HG02759 (cell line): ENCODE data around the gene NPPB.
"Not testable (repeated sequence)": the region's sequence is repeated elsewhere in the genome, so short reads cannot be mapped to it uniquely, and the experiment has no call there.

ENCODE experiments used
- ATAC-seq: cut with Tn5 transposase; IDR thresholded peaks from one replicate; pipeline ENCODE4 v1.9.1; 2021; ENCODE audit warnings: mild to moderate bottlenecking, moderate library complexity; ENCODE audit not compliant: unreplicated experiment

NPPB gene

DNA sequence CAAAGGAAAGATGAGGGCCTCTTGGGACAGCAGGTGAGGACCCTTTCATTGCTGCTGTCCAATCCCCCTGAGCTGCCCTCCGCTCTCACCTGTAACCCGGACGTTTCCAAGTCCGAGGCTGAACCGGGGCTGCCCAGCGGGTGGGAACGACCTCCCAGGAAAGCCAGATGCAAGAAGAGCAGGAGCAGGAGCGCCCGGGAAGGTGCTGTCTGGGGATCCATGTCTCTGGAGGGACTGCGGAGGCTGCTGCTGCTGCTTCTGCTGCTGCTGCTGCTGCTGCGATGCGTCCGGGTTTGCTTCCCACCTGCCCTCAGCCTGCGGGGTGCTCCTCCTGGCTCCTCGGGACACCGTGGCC, at the start of gene NPPB:
Gene NPPB (minus strand): TSS at position 333 of the 355 bp plus-strand sequence. CDS start 112 bp downstream, at position 221.
- ATAC-seq, result no peak

DNA sequence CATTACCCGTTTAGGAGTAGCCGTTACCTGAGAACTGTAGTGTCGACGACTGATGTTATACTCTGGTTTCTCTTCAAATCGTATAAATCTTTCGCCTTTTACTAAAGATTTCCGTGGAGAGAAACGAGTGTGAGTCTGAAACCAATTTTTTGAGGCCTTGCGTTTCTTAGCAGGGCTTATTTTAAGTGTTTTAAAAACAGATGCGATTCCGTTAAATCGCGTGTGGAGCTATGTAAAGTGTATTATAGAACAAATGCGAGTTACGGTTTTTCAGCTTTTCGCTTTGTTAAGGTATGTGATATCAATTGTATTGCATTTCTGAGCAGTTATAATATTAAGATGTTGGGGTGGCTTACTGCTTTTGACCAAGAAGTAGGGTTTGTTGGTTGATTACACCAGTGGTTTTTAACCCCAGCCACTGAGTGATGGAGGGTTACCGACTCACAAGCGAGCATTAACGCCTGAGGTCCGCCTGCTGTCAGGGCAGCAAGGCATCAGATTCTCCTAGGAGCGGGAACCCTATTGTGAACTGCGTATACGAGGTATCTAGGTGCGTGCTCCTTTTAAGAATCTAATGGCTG, 49.4 kb upstream of the NPPB start:
- peak; percentile 57 for ATAC-seq

DNA sequence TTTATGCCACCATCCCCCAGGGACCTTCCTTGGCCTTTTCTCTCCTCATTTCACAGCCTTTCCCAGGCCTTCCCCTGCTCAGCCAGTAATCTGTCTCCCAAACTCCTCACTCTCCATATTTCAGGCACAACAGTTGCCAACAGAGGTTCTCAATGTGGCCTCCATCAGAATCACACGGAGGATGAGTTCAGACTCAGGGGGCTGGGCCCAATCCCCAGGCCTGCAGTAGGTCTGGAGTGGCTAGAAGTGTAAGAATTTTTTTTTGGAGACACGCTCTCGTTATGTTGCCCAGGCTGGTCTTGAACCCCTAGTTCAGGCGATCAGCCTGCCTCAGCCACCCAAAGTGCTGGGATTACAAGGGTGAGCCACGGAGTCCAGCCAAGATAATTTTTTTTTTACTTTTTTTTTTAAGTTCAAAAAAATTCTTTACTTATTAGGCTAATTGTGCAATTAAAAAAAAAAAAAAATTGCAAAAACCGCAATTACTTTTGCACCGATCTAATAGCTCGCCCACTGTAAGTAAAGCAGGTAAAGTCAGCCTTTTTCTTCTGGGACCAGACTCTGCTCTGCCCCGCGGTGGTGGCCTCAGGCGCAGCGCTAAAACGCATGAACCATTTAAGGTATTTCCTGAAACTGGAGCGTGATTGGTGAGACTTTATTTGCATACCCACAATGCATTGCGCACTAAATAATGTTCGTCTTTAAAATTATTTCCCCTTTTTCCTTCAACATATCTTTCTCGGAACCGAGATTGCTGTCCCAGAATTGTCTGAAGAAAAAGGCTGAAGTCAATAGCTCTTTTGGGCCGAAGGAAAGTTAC, 48.7 kb upstream of the NPPB start:
- peak; percentile 42 for ATAC-seq

DNA sequence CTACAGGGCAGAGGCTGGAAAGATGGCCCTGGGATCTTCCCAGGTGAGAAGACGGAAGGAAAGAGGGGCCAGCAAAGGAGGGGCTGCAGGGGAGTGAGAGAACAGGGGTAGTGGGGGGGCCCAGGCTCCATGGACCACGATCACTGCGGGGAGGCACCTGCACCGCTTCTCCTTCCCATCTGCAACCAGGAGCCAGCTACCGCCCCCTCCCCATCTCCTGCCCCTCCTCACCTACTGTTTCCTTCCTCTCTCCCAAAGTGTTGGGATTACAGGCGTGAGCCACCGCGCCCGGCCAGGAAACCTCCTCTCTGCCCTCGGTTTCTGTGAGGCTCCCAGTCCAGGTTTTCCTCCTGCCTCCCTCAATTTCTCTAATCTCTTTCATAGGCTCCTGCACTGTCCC, 48.1 kb upstream of the NPPB start:
- ATAC-seq, result no peak

DNA sequence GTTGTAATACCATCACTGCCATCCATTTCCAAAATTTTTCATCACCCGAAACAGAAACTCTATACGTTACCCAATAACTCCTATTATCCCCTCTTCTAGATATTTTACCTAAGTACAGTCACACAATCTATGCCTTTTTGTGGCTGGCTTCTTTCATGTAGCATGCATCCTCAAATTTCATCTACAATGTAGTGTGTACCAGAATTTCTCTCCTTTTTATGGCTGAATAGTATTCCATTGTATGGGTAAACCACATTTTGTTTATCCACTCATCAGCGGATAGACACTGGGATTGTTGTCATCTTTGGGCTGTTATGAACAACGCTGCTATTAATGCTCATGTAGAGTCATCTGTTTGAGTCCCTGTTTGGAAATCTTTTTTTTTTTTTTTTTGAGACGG, 46.2 kb upstream of the NPPB start:
- ATAC-seq, result no peak

DNA sequence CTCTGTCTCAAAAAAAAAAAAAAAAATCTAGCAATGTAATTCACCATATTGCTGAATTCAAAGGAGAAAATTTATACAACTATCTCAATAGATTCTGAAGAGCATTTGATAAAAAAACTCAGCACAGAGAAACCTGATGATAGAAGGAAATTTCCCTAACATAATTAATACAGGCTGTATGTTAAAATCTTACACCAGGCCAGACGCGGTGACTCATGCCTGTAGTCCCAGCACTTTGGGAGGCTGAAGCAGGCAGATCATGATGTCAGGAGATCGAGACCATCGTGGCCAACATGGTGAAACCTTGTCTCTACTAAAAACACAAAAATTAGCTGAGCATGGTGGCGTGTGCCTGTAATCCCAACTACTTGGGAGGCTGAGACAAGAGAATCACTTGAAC, 45.4 kb upstream of the NPPB start:
- ATAC-seq, result not testable (repeated sequence)

DNA sequence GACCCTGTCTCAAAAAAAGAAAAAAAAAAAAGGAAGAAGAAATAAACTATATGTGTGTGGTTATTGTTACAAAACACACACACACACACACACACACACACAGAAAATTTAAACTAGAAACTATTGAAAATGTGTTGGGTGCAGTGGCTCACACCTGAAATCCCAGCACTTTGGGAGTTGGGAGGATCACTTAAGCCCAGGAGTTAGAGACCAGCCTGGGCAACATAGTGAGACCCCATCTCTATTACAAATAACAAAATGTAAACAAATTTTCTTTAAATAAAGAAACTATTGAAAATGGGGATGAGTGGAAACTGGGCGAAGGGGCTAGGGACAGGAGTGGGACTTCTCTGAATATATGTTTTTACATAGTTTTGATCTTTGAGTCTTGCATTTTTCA, 44.5 kb upstream of the NPPB start:
- no peak for ATAC-seq

DNA sequence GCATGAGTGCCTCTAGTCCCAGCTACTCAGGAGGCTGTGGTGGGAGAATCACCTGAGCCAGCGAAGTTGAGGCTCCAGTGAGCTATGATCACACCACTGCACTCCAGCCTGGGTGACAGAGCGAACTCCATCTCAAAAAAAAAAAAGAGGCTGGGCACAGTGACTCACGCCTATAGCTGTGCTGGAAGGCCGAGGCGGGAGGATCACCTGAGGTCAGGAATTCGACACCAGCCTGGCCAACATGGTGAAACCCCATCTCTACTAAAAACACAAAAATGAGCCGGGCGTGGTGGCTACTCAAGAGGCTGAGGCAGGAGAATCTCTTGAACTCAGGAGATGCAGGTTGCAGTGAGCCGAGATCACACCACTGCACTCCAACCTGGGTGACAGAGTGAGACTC, 42.7 kb upstream of the NPPB start:
- not testable (repeated sequence) for ATAC-seq

DNA sequence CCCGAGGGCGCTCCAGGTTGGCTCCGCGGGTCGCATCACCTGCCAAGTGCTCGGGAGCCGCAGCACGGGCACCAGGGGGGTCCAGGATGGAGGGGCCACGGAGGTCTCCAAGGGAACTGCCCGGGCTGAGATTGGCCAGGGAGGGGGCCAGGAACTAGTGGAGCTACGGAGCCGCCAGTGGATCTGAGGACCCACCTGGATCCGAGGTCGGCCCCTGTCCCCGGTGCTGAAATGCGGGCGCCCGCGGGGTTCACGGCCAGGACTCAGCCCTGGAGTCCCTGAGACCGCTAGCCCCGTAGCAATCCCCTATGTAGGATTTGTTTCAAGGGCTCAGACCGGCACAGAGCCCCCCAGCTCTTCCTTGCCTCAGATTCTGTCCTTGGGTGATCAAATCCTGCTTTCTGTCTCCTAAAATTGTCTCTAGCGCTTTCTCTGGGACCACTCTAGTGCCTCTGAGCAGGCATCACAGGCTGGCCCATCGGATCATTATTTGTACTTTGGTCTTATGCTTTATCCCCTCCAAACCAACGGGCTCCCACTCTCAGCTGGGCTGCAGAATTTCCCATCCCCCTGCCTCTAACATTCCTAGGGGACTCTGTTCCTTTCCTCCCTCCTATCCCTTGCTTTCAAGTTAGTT, 40.2 kb upstream of the NPPB start:
- no peak for ATAC-seq

DNA sequence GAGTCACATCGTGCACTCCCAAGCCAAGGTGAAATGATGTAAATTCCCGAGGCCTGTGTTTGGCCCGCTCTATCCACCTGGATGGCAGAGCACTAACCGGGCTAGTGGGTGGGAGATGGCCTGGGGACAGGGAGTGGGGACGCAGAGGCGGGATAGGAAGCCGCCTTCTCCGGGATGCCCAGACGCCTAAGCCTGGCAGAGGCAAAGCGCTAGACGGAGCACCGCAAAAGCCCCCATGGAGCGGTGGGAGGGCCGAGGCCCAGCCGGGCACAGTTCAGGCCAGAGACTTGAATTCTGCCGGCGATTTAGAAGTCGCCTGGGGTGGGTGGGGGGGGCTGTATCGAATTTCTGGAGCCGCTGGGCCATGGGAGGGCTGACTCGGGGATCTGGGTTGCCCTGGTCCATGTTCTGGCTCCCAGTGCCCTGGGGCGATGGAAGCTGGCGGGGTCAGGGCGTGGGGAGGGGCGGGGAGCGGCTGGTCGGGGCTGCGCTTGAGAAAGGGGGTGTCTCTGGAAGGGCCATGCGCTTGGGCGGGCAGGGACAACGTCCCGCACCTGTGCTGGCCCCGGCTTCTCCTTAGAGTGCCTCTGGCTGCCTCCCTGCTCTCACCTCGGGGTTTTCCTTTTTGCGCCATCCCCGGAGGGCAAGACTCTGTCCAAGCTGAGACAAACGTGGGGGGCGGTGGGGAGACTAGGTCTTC, 39.5 kb upstream of the NPPB start:
- ATAC-seq, result no peak

DNA sequence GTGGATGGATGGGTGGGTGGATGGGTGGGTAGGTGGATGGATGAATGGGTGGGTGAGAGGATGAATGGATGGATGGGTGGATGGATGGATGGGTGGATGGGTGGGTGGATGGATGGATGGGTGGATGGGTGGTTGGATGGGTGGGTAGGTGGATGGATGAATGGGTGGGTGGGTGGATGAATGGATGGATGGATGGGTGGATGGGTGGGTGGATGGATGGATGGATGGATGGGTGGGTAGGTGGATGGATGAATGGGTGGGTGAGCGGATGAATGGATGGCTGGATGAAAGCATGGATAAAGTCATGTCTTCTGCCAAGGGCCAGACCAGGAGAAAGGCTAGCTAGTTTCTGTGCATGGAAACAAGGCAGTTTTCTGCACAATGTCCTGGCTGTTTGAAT, 35.8 kb upstream of the NPPB start:
- not testable (repeated sequence) for ATAC-seq

DNA sequence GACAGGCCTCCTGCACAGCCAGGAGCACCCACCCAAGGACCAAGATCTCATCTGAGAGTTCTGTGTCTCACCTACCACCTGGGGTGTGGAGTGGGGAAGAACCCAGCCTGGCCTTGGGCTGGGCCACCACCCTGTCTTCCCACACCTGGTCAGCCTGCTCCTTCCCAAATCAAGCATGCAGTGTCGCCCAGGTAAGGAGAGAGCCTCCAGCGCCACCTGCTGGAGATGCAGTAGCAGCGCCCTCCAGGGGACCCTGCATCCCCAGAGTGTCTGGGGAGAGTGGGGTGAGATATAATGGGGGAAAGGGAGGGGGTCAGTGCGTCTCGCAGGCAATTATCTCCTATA, 35.1 kb upstream of the NPPB start:
- peak; percentile 48 for ATAC-seq

DNA sequence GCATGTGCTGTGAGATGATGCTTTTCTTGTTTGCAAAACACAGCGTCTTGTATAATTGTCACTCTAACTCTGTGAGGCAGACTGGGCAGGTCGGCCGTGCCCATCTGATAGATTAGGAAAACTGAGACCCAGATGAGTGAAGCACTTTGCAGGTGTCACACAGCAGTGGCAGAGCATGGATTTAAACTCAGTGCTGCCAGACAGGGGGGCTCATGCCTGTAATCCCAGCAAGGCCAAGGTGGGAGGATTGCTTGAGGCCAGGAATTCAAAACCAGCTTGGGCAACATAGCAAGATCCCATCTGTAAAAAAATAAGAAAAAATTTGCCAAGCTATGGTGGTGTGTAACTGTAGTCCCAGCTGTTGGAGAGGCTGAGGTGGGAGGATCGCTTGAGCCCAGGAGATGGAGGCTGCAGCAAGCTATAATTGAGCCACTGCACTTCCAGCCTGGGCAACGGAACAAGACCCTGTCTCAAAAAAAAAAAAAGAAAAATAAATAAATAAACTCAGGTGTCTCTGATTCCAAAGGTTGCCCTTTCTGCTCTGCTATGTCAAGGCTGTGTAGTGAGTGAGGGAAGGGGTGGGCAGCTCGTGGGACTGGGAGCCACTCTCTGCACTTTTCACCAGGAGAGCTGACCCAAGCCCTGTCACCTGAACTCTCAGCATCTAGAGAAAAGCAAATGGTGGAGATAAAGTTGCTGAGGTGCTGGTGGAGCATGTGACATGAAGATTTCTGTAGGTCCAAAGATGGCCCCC, 32.9 kb upstream of the NPPB start:
- no peak for ATAC-seq

DNA sequence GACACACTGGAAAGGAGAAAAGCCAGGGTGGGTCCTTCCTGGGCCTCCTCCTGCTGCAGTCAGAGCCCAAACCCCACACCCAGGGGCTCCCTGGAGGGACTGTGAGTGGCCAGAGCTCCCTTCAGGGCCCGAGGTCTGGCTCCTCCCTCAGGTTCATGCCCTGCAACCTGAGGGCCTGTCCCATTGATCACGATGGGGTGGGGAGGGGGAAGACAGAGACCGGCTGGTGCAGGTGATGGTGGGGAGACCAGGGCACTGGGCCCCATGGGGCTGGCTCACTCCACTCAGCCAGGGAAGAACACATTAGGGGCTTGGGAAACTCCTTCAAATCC, 30.1 kb upstream of the NPPB start:
- ATAC-seq, result no peak

DNA sequence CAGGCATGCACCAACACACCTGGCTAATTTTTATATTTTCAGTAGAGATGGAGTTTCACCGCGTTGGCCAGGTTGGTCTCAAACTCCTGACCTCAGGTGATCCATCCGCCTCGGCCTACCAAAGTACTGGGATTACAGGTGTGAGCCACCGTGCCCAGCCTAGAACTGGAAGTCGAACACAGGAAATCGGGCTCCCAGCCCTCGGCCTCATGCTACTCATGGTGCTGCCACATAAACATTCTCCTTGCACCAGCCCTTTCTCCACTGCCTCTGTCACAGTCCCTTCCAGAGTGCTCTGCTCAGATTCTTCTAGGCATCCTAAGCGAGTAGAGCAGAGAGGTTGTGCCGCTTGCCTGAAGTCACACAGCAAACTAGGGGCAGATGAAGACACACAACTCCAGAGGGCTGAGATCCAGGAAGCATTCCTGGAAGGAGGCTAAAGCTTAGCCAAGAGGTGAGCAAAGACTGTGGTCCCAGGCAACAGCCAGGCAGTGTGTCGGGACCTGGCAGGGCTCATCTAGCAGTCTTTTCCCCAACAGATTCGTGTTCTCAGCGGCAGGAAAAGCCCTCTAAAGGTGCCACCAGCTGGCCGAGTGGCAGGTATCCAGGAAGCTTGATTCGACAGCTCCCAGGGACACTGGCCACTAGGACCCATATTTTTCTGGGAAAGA, 29.6 kb upstream of the NPPB start:
- ATAC-seq, result no peak

DNA sequence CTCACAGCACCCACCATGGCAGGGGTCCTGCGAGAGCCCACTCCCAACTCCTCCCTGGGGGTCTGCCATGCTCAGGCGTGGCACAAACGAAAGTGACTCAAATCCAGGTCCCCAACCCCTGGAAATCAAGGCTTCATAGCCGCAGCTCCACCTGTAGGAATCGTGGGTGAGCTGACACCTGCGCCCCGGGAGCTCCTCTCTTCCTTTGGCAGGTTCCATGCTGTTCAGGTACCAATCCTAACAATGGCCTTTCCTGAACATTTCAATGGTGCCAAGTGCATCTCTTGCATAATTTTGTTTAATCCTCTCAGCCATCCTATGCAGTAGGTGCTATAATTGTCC, 28.9 kb upstream of the NPPB start:
- ATAC-seq, result no peak

DNA sequence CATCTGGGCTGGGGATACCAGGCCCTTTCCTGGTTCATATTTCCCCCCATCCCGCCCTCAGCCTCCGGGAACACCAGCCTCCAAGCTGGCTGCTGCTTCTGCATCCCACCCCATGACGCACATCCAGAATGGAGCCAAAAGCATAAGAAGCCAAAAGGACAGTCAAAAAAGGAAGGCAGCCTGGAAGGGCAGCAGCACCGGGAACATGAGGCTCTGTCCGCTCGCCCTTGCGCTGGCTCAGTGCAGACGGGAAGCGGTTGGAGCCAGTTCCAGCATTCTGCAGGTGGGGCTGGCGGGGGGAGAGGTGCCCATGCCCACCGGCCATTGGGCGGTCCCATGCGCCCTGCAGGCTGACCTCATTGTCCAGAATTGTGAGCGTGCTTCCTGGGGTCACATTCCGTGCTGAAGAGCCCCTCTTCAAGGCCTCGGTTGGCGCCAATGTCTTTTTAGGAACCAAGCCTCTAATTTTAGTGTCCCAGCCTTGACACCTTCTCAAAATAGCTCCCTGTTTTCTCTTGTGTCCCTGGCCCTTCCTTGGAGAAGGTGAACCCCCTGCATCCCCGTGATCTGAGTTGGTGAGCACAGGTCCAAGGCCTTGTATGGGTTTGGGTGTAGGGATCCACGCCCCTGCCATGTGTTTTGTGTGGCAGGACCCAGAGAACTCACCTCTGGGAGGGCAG, 28.4 kb upstream of the NPPB start:
- no peak for ATAC-seq

DNA sequence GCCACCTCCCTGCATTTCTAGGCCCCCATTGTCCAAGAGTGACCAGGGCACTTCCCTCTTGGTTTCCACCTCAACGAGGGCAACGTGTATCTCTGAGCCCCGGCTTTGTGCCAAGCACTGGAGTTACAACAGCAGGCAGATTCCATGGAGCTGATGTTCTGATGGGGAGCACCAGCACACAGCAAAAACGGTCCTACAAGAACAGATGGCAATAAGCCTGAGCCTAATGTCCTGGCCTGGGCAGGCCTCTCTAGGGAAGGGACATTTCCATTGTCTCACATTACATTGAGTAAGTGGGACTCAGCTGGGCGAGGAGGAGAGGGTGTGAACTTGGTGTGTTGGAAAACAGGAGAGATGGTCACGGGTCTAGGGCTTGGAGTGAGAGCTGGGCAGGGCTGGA, 27.2 kb upstream of the NPPB start:
- ATAC-seq, result no peak

DNA sequence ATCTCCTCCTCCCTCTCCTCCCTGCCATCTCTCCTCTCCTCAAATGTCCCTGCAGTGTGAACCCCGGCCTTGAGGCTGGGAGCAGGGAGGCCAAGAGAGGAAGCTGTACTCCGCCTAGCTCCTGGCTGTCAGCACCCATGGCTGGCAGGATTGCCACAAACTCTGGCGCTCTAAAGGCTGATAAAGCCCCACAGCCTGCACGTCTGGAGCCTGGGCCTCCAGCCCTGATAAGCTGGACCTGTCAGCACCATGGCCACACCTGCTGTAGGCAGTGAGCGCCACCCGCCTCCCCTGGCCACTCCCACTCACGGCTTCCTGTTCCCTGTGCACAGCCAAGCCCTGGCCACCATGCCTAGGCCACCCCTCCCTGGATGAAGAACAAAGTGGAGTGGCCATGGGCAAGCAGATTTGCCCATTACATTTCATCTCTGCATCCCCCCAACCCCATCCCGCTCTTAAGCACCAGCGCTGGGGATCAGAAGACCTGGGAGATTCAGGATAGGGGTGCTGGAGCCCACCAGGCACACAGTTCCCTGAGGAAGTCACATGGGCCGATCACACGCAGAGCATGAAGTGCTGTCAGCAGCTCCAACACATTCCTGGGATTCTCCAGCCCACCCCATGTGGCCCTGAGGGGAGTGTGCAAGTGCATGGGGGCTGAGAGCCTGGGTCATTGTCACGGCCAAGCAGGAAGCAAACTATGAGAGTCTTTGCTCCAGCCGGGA, 24.2 kb upstream of the NPPB start:
- no peak for ATAC-seq
